Sigmoid colon (tissue), 4 donors: ENCODE data around the gene CP.

ENCODE experiments used
- CTCF ChIP-seq, 4 experiments: fragments of 450-650 bp in 3 of 4; fragments of 200-600 bp in 1 of 4; IDR thresholded peaks; one replicate each; pipeline ENCODE4 v1.5.1; 2016 to 2019; ENCODE audit warnings: antibody characterized with exemption in 4 of 4, mild to moderate bottlenecking in 3 of 4, moderate library complexity in 2 of 4
- EP300 ChIP-seq, 4 donors: sonication (generic); formaldehyde crosslinking; IDR thresholded peaks; one replicate each; pipeline ENCODE4 v1.6.1; 2017; ENCODE audit warnings: antibody characterized with exemption in 4 of 4
- POLR2A ChIP-seq, 2 donors: fragments of 450-650 bp; IDR thresholded peaks; one replicate each; pipeline ENCODE4 v1.6.1; 2016; ENCODE audit warnings: antibody characterized with exemption in 2 of 2, mild to moderate bottlenecking in 2 of 2, moderate library complexity in 2 of 2
- POLR2AphosphoS5 ChIP-seq, 4 donors: sonication (generic); formaldehyde crosslinking; IDR thresholded peaks; one replicate each; pipeline ENCODE4 v1.6.1; 2017; ENCODE audit warnings: antibody characterized with exemption in 4 of 4

- TF ChIP-seq EP300 (IDR thresholded peaks at IDR 0.05) (no peak), POLR2AphosphoS5 (IDR thresholded peaks at IDR 0.05) (no peak), CTCF (IDR thresholded peaks at IDR 0.05) (no peak), POLR2A (IDR thresholded peaks at IDR 0.05) (no peak)
Observed at GRCh38 chr3:149150436-149150835, 71.2 kb downstream of the CP start.
